CD4-positive, alpha-beta T cell treated with Interleukin-2 at 100 ng/mL for 4 hours (primary cell): ENCODE results near the gene COL5A1.
"Not testable (repeated sequence)": the region's sequence is repeated elsewhere in the genome, so short reads cannot be mapped to it uniquely, and the experiment has no call there.

ENCODE experiments used
- DNase-seq: peaks from one replicate; pipeline ENCODE4 v3.0.0-alpha.2; 2020; ENCODE audit warnings: low spot score

Gene COL5A1

GRCh38 chr9:134640506-134641172, 964 bp upstream of the COL5A1 start:
- no peak for DNase-seq

GRCh38 chr9:134641990-134642384, 384 bp downstream of the COL5A1 start:
- no peak for DNase-seq

GRCh38 chr9:134642385-134643181, 980 bp downstream of the COL5A1 start:
- DNase-seq: no peak

- no peak for DNase-seq
Measured at GRCh38 chr9:134643222-134643671, 1.6 kb downstream of the COL5A1 start.

- not testable (repeated sequence) for DNase-seq
Measured at GRCh38 chr9:134644401-134644724, 2.8 kb downstream of the COL5A1 start.

- DNase-seq: no peak
Measured at GRCh38 chr9:134644725-134645606, 3.4 kb downstream of the COL5A1 start.

- DNase-seq: no peak
Measured at GRCh38 chr9:134645607-134646365, 4.2 kb downstream of the COL5A1 start.

- DNase-seq: no peak
Measured at GRCh38 chr9:134647359-134648080, 5.9 kb downstream of the COL5A1 start.

GRCh38 chr9:134648701-134649530, 7.3 kb downstream of the COL5A1 start:
- DNase-seq: peak; percentile 21

- no peak for DNase-seq
Measured at GRCh38 chr9:134650431-134651190, 9.0 kb downstream of the COL5A1 start.

- DNase-seq: no peak
Measured at GRCh38 chr9:134651226-134651905, 9.8 kb downstream of the COL5A1 start.

GRCh38 chr9:134652291-134653225, 11.0 kb downstream of the COL5A1 start:
- no peak for DNase-seq

- DNase-seq: no peak
Measured at GRCh38 chr9:134653259-134654009, 11.8 kb downstream of the COL5A1 start.

- DNase-seq: no peak
Measured at GRCh38 chr9:134655101-134655500, 13.5 kb downstream of the COL5A1 start.

- no peak for DNase-seq
Measured at GRCh38 chr9:134655586-134656333, 14.2 kb downstream of the COL5A1 start.

- no peak for DNase-seq
Measured at GRCh38 chr9:134656334-134657006, 14.9 kb downstream of the COL5A1 start.
